Measurements from ENCODE around the gene CNIH4. TPM values are rescaled to one million over a fixed set of nuclear protein-coding genes. Genes with fewer than 3 reads are reported as not detected.

The CNIH4 gene
- total and polyA plus RNA-seq, 10 of the 15 experiments (the other 5 are each of a cell fraction or from before 2014, with no cell fraction given): 23.2 to 173 (median 51.4) TPM

DNA sequence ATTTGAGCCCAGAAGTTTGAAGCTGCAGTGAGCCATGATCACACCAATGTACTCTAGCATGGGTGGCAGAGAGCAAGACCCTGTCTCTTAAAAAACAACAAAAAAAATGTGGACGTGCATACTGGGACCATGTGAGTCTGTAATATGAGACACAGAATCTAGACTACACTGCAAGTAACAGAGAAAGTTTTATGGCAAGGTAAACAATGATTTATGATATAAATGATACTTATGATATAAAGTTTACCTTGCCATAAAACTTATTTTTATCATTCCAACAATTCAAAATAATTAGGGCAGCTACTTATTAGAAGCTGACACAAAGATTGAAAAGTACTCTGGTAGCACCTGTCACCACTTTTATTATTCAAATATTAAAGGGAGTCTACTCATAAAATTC, 43.2 kb downstream of the CNIH4 start:
- H4K20me1 ChIP-seq (ENCODE audit: control insufficient read depth, insufficient read depth): no peaks in the 10 kb centered on the region
- H3K4me1 ChIP-seq (ENCODE audit: control insufficient read depth, insufficient read depth, low read length): no peaks in the 10 kb centered on the region
- WGBS (ENCODE audit: insufficient coverage, insufficient replicate concordance, low lambda C conversion rate, missing lambda C conversion rate): 92% methylated on average over 1 of the region's 1 CpG
- H3K4me2 ChIP-seq (ENCODE audit: control insufficient read depth, insufficient read depth): no peak overlapping the region
- no peak for DNase-seq (ENCODE audit: low read depth, low spot score)
- no TSS peak for BruUV-seq (replicated peaks)
- no peak for ATAC-seq
- ChIA-PET RAD21 (ENCODE audit: unreplicated experiment) (interaction anchor here (0.7 kb wide), 1 partner anchor 44 kb away, joined by 3 read pairs; no protein-coding TSS in a partner anchor), POLR2A (interaction anchor here (1.4 kb wide), 1 partner anchor 29 kb away, joined by 7 read pairs; no protein-coding TSS in a partner anchor), SMC1A (ENCODE audit: uncharacterized antibody, unreplicated experiment) (interaction anchor here (1.0 to 2.2 kb wide), 10 partner anchors 8 to 523 kb away, joined by 3 to 6 read pairs (median 4); no protein-coding TSS in a partner anchor), CTCF (interaction anchor here (0.6 to 1.0 kb wide), 2 partner anchors 116 to 160 kb away, joined by 3 to 4 read pairs; no protein-coding TSS in a partner anchor)
- H3K9me3 ChIP-seq (replicated peaks; ENCODE audit: control insufficient read depth, insufficient read depth, low read length): no peaks in the 10 kb centered on the region
- TF ChIP-seq SPI1 (IDR thresholded peaks at IDR 0.05; ENCODE audit: borderline replicate concordance, insufficient read depth, low read depth, low read length): no peak
- no peak for TF ChIP-seq TCF3 (IDR thresholded peaks at IDR 0.05; ENCODE audit: borderline replicate concordance, insufficient read depth, low read depth, low read length)
- TF ChIP-seq, protein P1, sequence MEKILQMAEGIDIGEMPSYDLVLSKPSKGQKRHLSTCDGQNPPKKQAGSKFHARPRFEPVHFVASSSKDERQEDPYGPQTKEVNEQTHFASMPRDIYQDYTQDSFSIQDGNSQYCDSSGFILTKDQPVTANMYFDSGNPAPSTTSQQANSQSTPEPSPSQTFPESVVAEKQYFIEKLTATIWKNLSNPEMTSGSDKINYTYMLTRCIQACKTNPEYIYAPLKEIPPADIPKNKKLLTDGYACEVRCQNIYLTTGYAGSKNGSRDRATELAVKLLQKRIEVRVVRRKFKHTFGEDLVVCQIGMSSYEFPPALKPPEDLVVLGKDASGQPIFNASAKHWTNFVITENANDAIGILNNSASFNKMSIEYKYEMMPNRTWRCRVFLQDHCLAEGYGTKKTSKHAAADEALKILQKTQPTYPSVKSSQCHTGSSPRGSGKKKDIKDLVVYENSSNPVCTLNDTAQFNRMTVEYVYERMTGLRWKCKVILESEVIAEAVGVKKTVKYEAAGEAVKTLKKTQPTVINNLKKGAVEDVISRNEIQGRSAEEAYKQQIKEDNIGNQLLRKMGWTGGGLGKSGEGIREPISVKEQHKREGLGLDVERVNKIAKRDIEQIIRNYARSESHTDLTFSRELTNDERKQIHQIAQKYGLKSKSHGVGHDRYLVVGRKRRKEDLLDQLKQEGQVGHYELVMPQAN (conservative IDR thresholded peaks at IDR 0.05): no peak
- no peak for TF ChIP-seq NR2C2 (IDR thresholded peaks at IDR 0.05; ENCODE audit: borderline replicate concordance, control insufficient read depth, insufficient read length, low read depth)
- TF ChIP-seq, protein P2, sequence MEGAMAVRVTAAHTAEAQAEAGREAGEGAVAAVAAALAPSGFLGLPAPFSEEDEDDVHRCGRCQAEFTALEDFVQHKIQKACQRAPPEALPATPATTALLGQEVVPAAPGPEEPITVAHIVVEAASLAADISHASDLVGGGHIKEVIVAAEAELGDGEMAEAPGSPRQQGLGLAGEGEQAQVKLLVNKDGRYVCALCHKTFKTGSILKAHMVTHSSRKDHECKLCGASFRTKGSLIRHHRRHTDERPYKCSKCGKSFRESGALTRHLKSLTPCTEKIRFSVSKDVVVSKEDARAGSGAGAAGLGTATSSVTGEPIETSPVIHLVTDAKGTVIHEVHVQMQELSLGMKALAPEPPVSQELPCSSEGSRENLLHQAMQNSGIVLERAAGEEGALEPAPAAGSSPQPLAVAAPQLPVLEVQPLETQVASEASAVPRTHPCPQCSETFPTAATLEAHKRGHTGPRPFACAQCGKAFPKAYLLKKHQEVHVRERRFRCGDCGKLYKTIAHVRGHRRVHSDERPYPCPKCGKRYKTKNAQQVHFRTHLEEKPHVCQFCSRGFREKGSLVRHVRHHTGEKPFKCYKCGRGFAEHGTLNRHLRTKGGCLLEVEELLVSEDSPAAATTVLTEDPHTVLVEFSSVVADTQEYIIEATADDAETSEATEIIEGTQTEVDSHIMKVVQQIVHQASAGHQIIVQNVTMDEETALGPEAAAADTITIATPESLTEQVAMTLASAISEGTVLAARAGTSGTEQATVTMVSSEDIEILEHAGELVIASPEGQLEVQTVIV (IDR thresholded peaks at IDR 0.05; ENCODE audit: borderline replicate concordance, partially characterized antibody): no peak
- no peak for TF ChIP-seq ATF7 (IDR thresholded peaks at IDR 0.05; ENCODE audit: low read depth)
- no peak for TF ChIP-seq HDAC2 (IDR thresholded peaks at IDR 0.05)
- no peak for TF ChIP-seq ETV6 (conservative IDR thresholded peaks at IDR 0.05 in 1 of 2, IDR thresholded peaks at IDR 0.05 in 1 of 2; ENCODE audit: borderline replicate concordance in 1 of 2, low read depth in 1 of 2)
- no peak for TF ChIP-seq PML (IDR thresholded peaks at IDR 0.05; ENCODE audit: low read length)
- TF ChIP-seq, protein P3, sequence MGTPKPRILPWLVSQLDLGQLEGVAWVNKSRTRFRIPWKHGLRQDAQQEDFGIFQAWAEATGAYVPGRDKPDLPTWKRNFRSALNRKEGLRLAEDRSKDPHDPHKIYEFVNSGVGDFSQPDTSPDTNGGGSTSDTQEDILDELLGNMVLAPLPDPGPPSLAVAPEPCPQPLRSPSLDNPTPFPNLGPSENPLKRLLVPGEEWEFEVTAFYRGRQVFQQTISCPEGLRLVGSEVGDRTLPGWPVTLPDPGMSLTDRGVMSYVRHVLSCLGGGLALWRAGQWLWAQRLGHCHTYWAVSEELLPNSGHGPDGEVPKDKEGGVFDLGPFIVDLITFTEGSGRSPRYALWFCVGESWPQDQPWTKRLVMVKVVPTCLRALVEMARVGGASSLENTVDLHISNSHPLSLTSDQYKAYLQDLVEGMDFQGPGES (IDR thresholded peaks at IDR 0.05): no peak
- TF ChIP-seq TARDBP (IDR thresholded peaks at IDR 0.05; ENCODE audit: borderline replicate concordance): no peak
- TF ChIP-seq, protein P4, sequence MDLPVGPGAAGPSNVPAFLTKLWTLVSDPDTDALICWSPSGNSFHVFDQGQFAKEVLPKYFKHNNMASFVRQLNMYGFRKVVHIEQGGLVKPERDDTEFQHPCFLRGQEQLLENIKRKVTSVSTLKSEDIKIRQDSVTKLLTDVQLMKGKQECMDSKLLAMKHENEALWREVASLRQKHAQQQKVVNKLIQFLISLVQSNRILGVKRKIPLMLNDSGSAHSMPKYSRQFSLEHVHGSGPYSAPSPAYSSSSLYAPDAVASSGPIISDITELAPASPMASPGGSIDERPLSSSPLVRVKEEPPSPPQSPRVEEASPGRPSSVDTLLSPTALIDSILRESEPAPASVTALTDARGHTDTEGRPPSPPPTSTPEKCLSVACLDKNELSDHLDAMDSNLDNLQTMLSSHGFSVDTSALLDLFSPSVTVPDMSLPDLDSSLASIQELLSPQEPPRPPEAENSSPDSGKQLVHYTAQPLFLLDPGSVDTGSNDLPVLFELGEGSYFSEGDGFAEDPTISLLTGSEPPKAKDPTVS (IDR thresholded peaks at IDR 0.05; ENCODE audit: low read depth, low read length): no peak
- TF ChIP-seq JUND (IDR thresholded peaks at IDR 0.05; ENCODE audit: low read depth, low read length): no peak
- no peak for FAIRE-seq
- H3K27ac ChIP-seq (ENCODE audit: control insufficient read depth, insufficient read depth): no peak overlapping the region
- no peaks in the 10 kb centered on the region for H3K79me2 ChIP-seq (ENCODE audit: control insufficient read depth, insufficient read depth, low read length)
- H3K27me3 ChIP-seq (replicated peaks in 1 of 2; ENCODE audit: control insufficient read depth in 2 of 2, insufficient read depth in 2 of 2, low read length in 1 of 2): no peaks in the 10 kb centered on the region
- intact Hi-C loops (cut with micrococcal nuclease; ENCODE audit: unreplicated experiment): no loop called here
- in situ Hi-C loops (cut with MboI): no loop called here
- H3K9ac ChIP-seq (ENCODE audit: control insufficient read depth, insufficient read depth, low read length): no peak overlapping the region
- H3K4me3 ChIP-seq: no peak overlapping the region
- peaks cover 2 to 16% of the 10 kb centered on the region in 2 experiments; a peak in 3 of 4 replicates for H3K36me3 ChIP-seq (ENCODE audit: control insufficient read depth in 2 of 2, insufficient read depth in 2 of 2, low read length in 1 of 2)
- no peak overlapping the region for H2AFZ ChIP-seq (ENCODE audit: control insufficient read depth, low read depth, low read length)
